OCI-LY1 (cell line): ENCODE data around the gene MAJIN.

Experiments
- H2AFZ ChIP-seq: fragments of 200-600 bp; sonication (generic), shearing (Covaris generic); 2 replicates; pipeline ENCODE4 v1.6.0; 2014; ENCODE audit warnings: antibody characterized with exemption, mild to moderate bottlenecking, low read length
- H3F3A ChIP-seq: fragments of 200-600 bp; sonication (generic), shearing (Covaris generic); 2 replicates; pipeline ENCODE4 v1.6.0; 2014; ENCODE audit warnings: mild to moderate bottlenecking, antibody characterized with exemption, low read length, moderate library complexity; ENCODE audit not compliant: insufficient read depth
- H3K27ac ChIP-seq: fragments of 200-600 bp; sonication (generic); 2 replicates; pipeline ENCODE4 v1.5.1; 2014; ENCODE audit warnings: low read length, mixed run types, mild to moderate bottlenecking, low read depth; ENCODE audit not compliant: poor library complexity, severe bottlenecking
- H3K27me3 ChIP-seq: fragments of 200-600 bp; sonication (generic); 2 replicates; pipeline ENCODE4 v1.6.0; 2014; ENCODE audit warnings: antibody characterized with exemption, mild to moderate bottlenecking, low read length, moderate library complexity; ENCODE audit not compliant: insufficient read depth
- H3K36me3 ChIP-seq: fragments of 200-600 bp; sonication (generic); 2 replicates; pipeline ENCODE4 v1.6.1; 2014; ENCODE audit warnings: mild to moderate bottlenecking, antibody characterized with exemption, low read length, moderate library complexity, mixed read lengths; ENCODE audit not compliant: insufficient read depth
- H3K4me1 ChIP-seq: fragments of 200-600 bp; sonication (generic); 2 replicates; pipeline ENCODE4 v1.5.1; 2014; ENCODE audit warnings: mild to moderate bottlenecking, low read length, moderate library complexity; ENCODE audit not compliant: insufficient read depth, severe bottlenecking
- H3K4me2 ChIP-seq: fragments of 200-600 bp; sonication (generic), shearing (Covaris generic); 2 replicates; pipeline ENCODE4 v1.6.1; 2014; ENCODE audit warnings: low read length
- H3K4me3 ChIP-seq: fragments of 200-600 bp; sonication (generic); 2 replicates; pipeline ENCODE4 v1.5.1; 2014; ENCODE audit warnings: low read length, low read depth, mild to moderate bottlenecking, mixed read lengths; ENCODE audit not compliant: poor library complexity, severe bottlenecking
- H3K79me2 ChIP-seq: fragments of 200-600 bp; shearing (Covaris generic); 2 replicates; pipeline ENCODE4 v1.6.1; 2016; ENCODE audit warnings: mixed run types, low read length, mixed read lengths; ENCODE audit not compliant: insufficient read depth
- H3K9ac ChIP-seq: fragments of 200-600 bp; sonication (generic), shearing (Covaris generic); 2 replicates; pipeline ENCODE4 v1.6.1; 2014; ENCODE audit warnings: mild to moderate bottlenecking, low read length, mixed read lengths
- H3K9me2 ChIP-seq: fragments of 200-600 bp; sonication (generic), shearing (Covaris generic); 2 replicates; pipeline ENCODE4 v1.6.1; 2014; ENCODE audit warnings: low read depth, mild to moderate bottlenecking, low read length, mixed read lengths
- H3K9me3 ChIP-seq: fragments of 200-600 bp; shearing (Covaris generic); 2 replicates; pipeline ENCODE4 v1.6.1; 2014; ENCODE audit warnings: low read length, mixed read lengths
- H4K20me1 ChIP-seq: fragments of 200-600 bp; sonication (generic), shearing (Covaris generic); 2 replicates; pipeline ENCODE4 v1.6.0; 2016; ENCODE audit warnings: mild to moderate bottlenecking, low read length; ENCODE audit not compliant: insufficient read depth
- CTCF ChIP-seq: fragments of 200-600 bp; sonication (generic), shearing (Covaris generic); IDR thresholded peaks from 2 replicates; pipeline ENCODE4 v1.5.1; 2017; ENCODE audit warnings: mild to moderate bottlenecking, antibody characterized with exemption, low read length, moderate library complexity, mixed read lengths
- EZH2 ChIP-seq: fragments of 200-600 bp; sonication (generic), shearing (Covaris generic); IDR thresholded peaks from 2 replicates; pipeline ENCODE4 v1.8.0; 2017; ENCODE audit warnings: borderline replicate concordance, mixed run types, mild to moderate bottlenecking, antibody characterized with exemption, low read length, moderate library complexity, mixed read lengths

MAJIN gene

GRCh38 chr11:64909653-64910343, 62.1 kb downstream of the MAJIN start:
- Histone ChIP-seq H3K9ac (no peak overlapping the region), H3K79me2 (no peaks in the 10 kb centered on the region), H3K27ac (no peak overlapping the region), H3K27me3 (no peaks in the 10 kb centered on the region), H3K9me2 (no peaks in the 10 kb centered on the region), H3K9me3 (no peaks in the 10 kb centered on the region), H3K36me3 (peaks cover 71% of the 10 kb centered on the region), H3F3A (no peaks in the 10 kb centered on the region), H3K4me2 (no peak overlapping the region), H4K20me1 (no peaks in the 10 kb centered on the region), H3K4me3 (no peak overlapping the region), H3K4me1 (no peaks in the 10 kb centered on the region), H2AFZ (no peak overlapping the region)
- TF ChIP-seq CTCF (no peak), EZH2 (no peak)

GRCh38 chr11:64908766-64909165, 63.1 kb downstream of the MAJIN start:
- Histone ChIP-seq H3K27ac (no peak overlapping the region), H3K4me2 (no peak overlapping the region), H3K9me3 (no peaks in the 10 kb centered on the region), H3K27me3 (no peaks in the 10 kb centered on the region), H3K4me1 (no peaks in the 10 kb centered on the region), H3K9me2 (no peaks in the 10 kb centered on the region), H3K9ac (no peak overlapping the region), H2AFZ (no peak overlapping the region), H3K4me3 (no peak overlapping the region), H3F3A (no peaks in the 10 kb centered on the region), H3K79me2 (no peaks in the 10 kb centered on the region), H3K36me3 (peaks cover 71% of the 10 kb centered on the region), H4K20me1 (no peaks in the 10 kb centered on the region)
- no peak for TF ChIP-seq CTCF
- TF ChIP-seq EZH2: no peak

- Histone ChIP-seq H4K20me1 (no peaks in the 10 kb centered on the region), H3K27me3 (no peaks in the 10 kb centered on the region), H3K9me2 (no peaks in the 10 kb centered on the region), H3K4me3 (no peak overlapping the region), H3K9ac (no peak overlapping the region), H3K36me3 (peaks cover 76% of the 10 kb centered on the region), H2AFZ (no peak overlapping the region), H3K4me1 (no peaks in the 10 kb centered on the region), H3K9me3 (no peaks in the 10 kb centered on the region), H3K27ac (no peak overlapping the region), H3K4me2 (no peak overlapping the region), H3K79me2 (no peaks in the 10 kb centered on the region), H3F3A (no peaks in the 10 kb centered on the region)
- TF ChIP-seq CTCF (no peak), EZH2 (no peak)
These were observed 65.6 kb downstream of the MAJIN start for GRCh38 chr11:64906314-64906635.
